H1 (cell line): Measurements from ENCODE around the gene MEX3B. TPM values are rescaled to one million over a fixed set of nuclear protein-coding genes. Genes with fewer than 3 reads are reported as not detected.
A peak's percentile ranks its signal among the peaks of the same experiment; 100 is the strongest.

Experiments
- CTCF ChIA-PET: fragments of 300-600 bp; sonication (Branson Sonifier 250); formaldehyde crosslinking; loops from one replicate; lab custom pipeline; 2021; ENCODE audit not compliant: partially characterized antibody; lab: Charles Lee
- POLR2A ChIA-PET: fragments of 300-600 bp; sonication (Branson Sonifier 250); formaldehyde crosslinking; loops from one replicate; lab custom pipeline; 2021; ENCODE audit warnings: inconsistent platforms; ENCODE audit not compliant: partially characterized antibody; lab: Charles Lee
- DNase-seq, 2 experiments: peaks; one replicate each; pipeline versions ENCODE4 v3.0.0 to v3.0.0-alpha.2; 2010 to 2022; ENCODE audit warnings: low spot score in 2 of 2, low read depth in 1 of 2, mixed read lengths in 1 of 2
- FAIRE-seq: peaks from 2 replicates; lab custom pipeline; 2011; peaks lifted over from hg19 to GRCh38; lab: Jason Lieb, UNC
- H2AFZ ChIP-seq: 2 replicates; pipeline ENCODE4 v1.8.1; 2012; ENCODE audit warnings: low read length, inconsistent platforms
- H2AK5ac ChIP-seq: 2 replicates; pipeline ENCODE4 v1.6.1; 2013; ENCODE audit warnings: low read depth, low read length
- H2BK120ac ChIP-seq: replicated peaks from 2 replicates; pipeline ENCODE3; 2013; ENCODE audit warnings: low read depth, low read length, inconsistent platforms
- H2BK12ac ChIP-seq: 2 replicates; pipeline ENCODE4 v1.6.1; 2013; ENCODE audit warnings: low read depth, low read length
- H2BK15ac ChIP-seq: 2 replicates; pipeline ENCODE4 v1.6.1; 2013; ENCODE audit warnings: low read length
- H2BK20ac ChIP-seq: 2 replicates; pipeline ENCODE4 v1.6.1; 2013; ENCODE audit warnings: low read length
- H2BK5ac ChIP-seq: 2 replicates; pipeline ENCODE4 v1.6.1; 2013; ENCODE audit warnings: low read depth, low read length
- H3K14ac ChIP-seq: 2 replicates; pipeline ENCODE4 v1.6.1; 2013; ENCODE audit warnings: inconsistent platforms; ENCODE audit not compliant: insufficient read length
- H3K18ac ChIP-seq: 2 replicates; pipeline ENCODE4 v1.6.1; 2013; ENCODE audit warnings: low read length; ENCODE audit errors: extremely low read depth
- H3K23ac ChIP-seq: 2 replicates; pipeline ENCODE4 v1.6.1; 2013; ENCODE audit warnings: inconsistent platforms; ENCODE audit not compliant: insufficient read length
- H3K23me2 ChIP-seq: 2 replicates; pipeline ENCODE4 v1.6.1; 2013; ENCODE audit warnings: low read depth, low read length
- H3K27ac ChIP-seq: 2 replicates; pipeline ENCODE4 v1.6.1; 2011; ENCODE audit warnings: low read depth, low read length, inconsistent platforms
- H3K27me3 ChIP-seq, 4 experiments: replicated peaks in 1 of 4; 1 replicate in 1 of 4; 2 replicates in 3 of 4; pipeline versions ENCODE4 v1.6.1 to v1.8.1; 2011 to 2013; ENCODE audit warnings: low read length in 3 of 4, mild to moderate bottlenecking in 3 of 4, inconsistent platforms in 2 of 4, mixed read lengths in 2 of 4, moderate library complexity in 1 of 4; ENCODE audit not compliant: control insufficient read depth in 3 of 4, insufficient read depth in 3 of 4; ENCODE audit errors: extremely low read depth in 1 of 4
- H3K36me3 ChIP-seq, 4 experiments: 2 replicates each; pipeline versions ENCODE4 v1.6.1 to v1.8.1; 2011 to 2013; ENCODE audit warnings: mild to moderate bottlenecking in 4 of 4, low read length in 3 of 4, moderate library complexity in 2 of 4, control low read depth in 1 of 4, inconsistent platforms in 1 of 4; ENCODE audit not compliant: insufficient read depth in 4 of 4, control insufficient read depth in 2 of 4
- H3K4ac ChIP-seq: replicated peaks from 2 replicates; pipeline ENCODE3; 2013; ENCODE audit warnings: low read length, low read depth, mixed read lengths, inconsistent platforms; ENCODE audit not compliant: insufficient read length
- H3K4me1 ChIP-seq, 4 experiments: replicated peaks in 1 of 4; 1 replicate in 1 of 4; 2 replicates in 3 of 4; pipeline versions ENCODE4 v1.6.1 to v1.8.1; 2011 to 2013; ENCODE audit warnings: low read length in 3 of 4, inconsistent platforms in 2 of 4, mixed read lengths in 1 of 4; ENCODE audit not compliant: insufficient read depth in 4 of 4, control insufficient read depth in 3 of 4
- H3K4me2 ChIP-seq, 2 experiments: 2 replicates each; pipeline versions ENCODE4 v1.6.1 to v1.8.1; 2011 to 2013; ENCODE audit warnings: low read depth in 2 of 2, low read length in 2 of 2, control low read depth in 1 of 2, inconsistent platforms in 1 of 2, mild to moderate bottlenecking in 1 of 2; ENCODE audit not compliant: insufficient read depth in 1 of 2
- H3K4me3 ChIP-seq, 4 experiments: fragments of 200-600, 300-600 bp in 1 of 4; sonication (generic), shearing (Covaris generic), sonication (Bioruptor Twin) in 1 of 4; 2 replicates each; pipeline versions ENCODE4 v1.5.1 to v1.8.1; 2011 to 2016; ENCODE audit warnings: low read length in 4 of 4, low read depth in 3 of 4, control low read depth in 2 of 4, inconsistent platforms in 2 of 4, mild to moderate bottlenecking in 2 of 4, mixed read lengths in 1 of 4, moderate library complexity in 1 of 4; ENCODE audit not compliant: insufficient read depth in 2 of 4; ENCODE audit errors: extremely low read depth in 1 of 4
- H3K56ac ChIP-seq: replicated peaks from 2 replicates; pipeline ENCODE3; 2013; ENCODE audit warnings: low read depth, mild to moderate bottlenecking, mixed read lengths, low read length, inconsistent platforms; ENCODE audit not compliant: insufficient read length
- H3K79me1 ChIP-seq: 2 replicates; pipeline ENCODE4 v1.6.1; 2013; ENCODE audit warnings: low read depth, low read length, control low read depth
- H3K79me2 ChIP-seq, 2 experiments: 2 replicates each; pipeline versions ENCODE4 v1.6.1 to v1.8.1; 2012 to 2013; ENCODE audit warnings: low read length in 2 of 2, mild to moderate bottlenecking in 2 of 2, inconsistent platforms in 1 of 2; ENCODE audit not compliant: insufficient read depth in 2 of 2, control insufficient read depth in 1 of 2
- H3K9ac ChIP-seq, 4 experiments: replicated peaks in 1 of 4; 1 replicate in 1 of 4; 2 replicates in 3 of 4; pipeline versions ENCODE4 v1.6.1 to v1.8.1; 2011 to 2013; ENCODE audit warnings: low read depth in 3 of 4, low read length in 3 of 4, control low read depth in 2 of 4, mild to moderate bottlenecking in 2 of 4, moderate library complexity in 2 of 4, inconsistent platforms in 1 of 4; ENCODE audit errors: extremely low read depth in 1 of 4
- H3K9me3 ChIP-seq, 2 experiments: 2 replicates each; pipeline versions ENCODE4 v1.6.1 to v1.8.1; 2012 to 2013; ENCODE audit warnings: mild to moderate bottlenecking in 2 of 2, moderate library complexity in 2 of 2, control low read depth in 1 of 2, inconsistent platforms in 1 of 2, low read depth in 1 of 2, low read length in 1 of 2, mixed read lengths in 1 of 2; ENCODE audit not compliant: insufficient read depth in 2 of 2
- H4K20me1 ChIP-seq, 2 experiments: replicated peaks in 1 of 2; 2 replicates each; pipeline versions ENCODE3 to v1.8.1; 2011 to 2013; ENCODE audit warnings: inconsistent platforms in 2 of 2, low read length in 2 of 2, mild to moderate bottlenecking in 1 of 2; ENCODE audit not compliant: insufficient read depth in 2 of 2, control insufficient read depth in 1 of 2
- H4K5ac ChIP-seq: 2 replicates; pipeline ENCODE4 v1.6.1; 2013; ENCODE audit warnings: low read length, low read depth, mixed read lengths, inconsistent platforms; ENCODE audit not compliant: insufficient read length
- H4K8ac ChIP-seq: 2 replicates; pipeline ENCODE4 v1.8.0; 2013; ENCODE audit warnings: mild to moderate bottlenecking, moderate library complexity, low read length, inconsistent platforms; ENCODE audit not compliant: insufficient read depth; ENCODE audit errors: extremely low read depth
- H4K91ac ChIP-seq: replicated peaks from 2 replicates; pipeline ENCODE3; 2013; ENCODE audit warnings: low read length, mixed read lengths, inconsistent platforms; ENCODE audit not compliant: insufficient read length
- CBX8 ChIP-seq: fragments of 300-800, 300-1000 bp; sonication (generic); IDR thresholded peaks from 2 replicates; pipeline ENCODE4 v1.7.1; 2016; ENCODE audit warnings: low read depth, low read length, borderline replicate concordance
- CHD2 ChIP-seq: IDR thresholded peaks from 2 replicates; pipeline ENCODE4 v1.6.1; 2012; ENCODE audit warnings: low read length, improper control_type of control experiment
- GTF2F1 ChIP-seq: IDR thresholded peaks from 2 replicates; pipeline ENCODE4 v1.6.1; 2012; ENCODE audit warnings: low read depth, low read length, improper control_type of control experiment, borderline replicate concordance
- JUND ChIP-seq: IDR thresholded peaks from 2 replicates; pipeline ENCODE4 v1.6.1; 2011; ENCODE audit warnings: mild to moderate bottlenecking, improper control_type of control experiment, low read length
- WGBS, 2 experiments: shearing (Covaris generic) in 1 of 2; methylation state at CpG; one replicate each; pipeline versions ENCODE4 v1.1.6 to v1.1.7; 2013 to 2015; ENCODE audit warnings: low lambda C conversion rate in 2 of 2, mixed read lengths in 2 of 2, inconsistent platforms in 1 of 2, low coverage in 1 of 2, missing lambda C conversion rate in 1 of 2; ENCODE audit not compliant: insufficient replicate concordance in 2 of 2, insufficient coverage in 1 of 2, insufficient read length in 1 of 2; ENCODE audit errors: extremely low coverage in 1 of 2, missing lambda C conversion rate in 1 of 2; 5-methylcytosine and 5-hydroxymethylcytosine counted together
- polyA plus RNA-seq, 7 experiments: library from polyadenylated mRNA; depleted of rRNA in 3 of 7; stranded (reverse) in 5 of 7; unstranded in 2 of 7; fragments of >200 nt in 5 of 7; fragments of 200-250 nt in 2 of 7; gene quantifications; 1 replicate in 5 of 7; 2 replicates in 1 of 7; 4 replicates in 1 of 7; pipeline versions ENCODE4 v1.2.1 to v1.2.3, GENCODE V29; 2011 to 2013; ENCODE audit warnings: missing spikeins in 2 of 7, mixed read lengths in 2 of 7
- total RNA-seq: library from RNA; stranded (reverse); fragmentation: NEBNext Ultra II Directional; extraction: Animal tissue kit (Norgen Biotek cat#: 25700); gene quantifications from 2 replicates; pipeline ENCODE4 v1.2.1, GENCODE V29; 2021
- TF ChIP-seq, protein P1 (sequence below): IDR thresholded peaks from 2 replicates; pipeline ENCODE4 v1.6.1; 2012; ENCODE audit warnings: inconsistent platforms

The MEX3B gene
- total and polyA plus RNA-seq, 2 of the 8 experiments (the other 6 are each of a cell fraction or from before 2014, with no cell fraction given): 8.0 to 15.9 TPM

GRCh38 chr15:82072926-82073537, 27.2 kb upstream of the MEX3B start:
- Histone ChIP-seq H3K18ac (no peak overlapping the region), H2BK120ac (no peak overlapping the region), H3K27me3 (no peaks in the 10 kb centered on the region), H3K14ac (no peak overlapping the region), H2BK12ac (no peak overlapping the region), H3K4me2 (no peak overlapping the region), H3K9me3 (no peaks in the 10 kb centered on the region), H3K79me1 (no peaks in the 10 kb centered on the region), H3K56ac (no peak overlapping the region), H3K36me3 (no peaks in the 10 kb centered on the region), H3K4me1 (peaks cover 0 to 2% (median 0%) of the 10 kb centered on the region in 4 experiments; a peak in 1 of 7 replicates), H3K9ac (no peak overlapping the region; a peak in 1 of 7 replicates), H3K4ac (no peak overlapping the region), H4K91ac (no peak overlapping the region), H2AK5ac (no peak overlapping the region), H3K79me2 (no peaks in the 10 kb centered on the region), H4K5ac (no peak overlapping the region), H4K20me1 (no peaks in the 10 kb centered on the region), H3K27ac (no peak overlapping the region), H2BK20ac (0 out of 2 replicates have a peak overlapping the region, but pooled peaks have one; percentile 1), H2BK5ac (no peak overlapping the region), H2BK15ac (no peak overlapping the region), H2AFZ (peak overlapping the region; percentile 69), H4K8ac (peak overlapping the region; percentile 71), H3K23me2 (no peaks in the 10 kb centered on the region), H3K4me3 (no peak overlapping the region), H3K23ac (no peak overlapping the region)
- DNase-seq: no peak
- POLR2A ChIA-PET: interaction anchor here (0.8 to 2.0 kb wide), 3 partner anchors 9 to 26 kb away, joined by 4 to 7 read pairs (median 5); no protein-coding TSS in a partner anchor
- CTCF ChIA-PET: interaction anchor here (0.5 to 2.4 kb wide), 13 partner anchors 9 to 663 kb away, joined by 3 to 11 read pairs (median 3); no protein-coding TSS in a partner anchor
- FAIRE-seq: no peak
- WGBS, 2 experiments: 72% methylated on average over 4 of the region's 5 CpGs; no CpG with 5 or more reads in 1 of the 2 experiments
- TF ChIP-seq CHD2 (no peak), JUND (no peak), CBX8 (no peak), GTF2F1 (no peak)
- TF ChIP-seq, protein P1, sequence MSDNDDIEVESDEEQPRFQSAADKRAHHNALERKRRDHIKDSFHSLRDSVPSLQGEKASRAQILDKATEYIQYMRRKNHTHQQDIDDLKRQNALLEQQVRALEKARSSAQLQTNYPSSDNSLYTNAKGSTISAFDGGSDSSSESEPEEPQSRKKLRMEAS: no peak
